GM19035 (cell line): Measurements from ENCODE around the gene COPG1.

ENCODE experiments used
- ATAC-seq: cut with Tn5 transposase; IDR thresholded peaks from one replicate; pipeline ENCODE4 v1.9.1; 2021; ENCODE audit not compliant: unreplicated experiment

The COPG1 gene

DNA sequence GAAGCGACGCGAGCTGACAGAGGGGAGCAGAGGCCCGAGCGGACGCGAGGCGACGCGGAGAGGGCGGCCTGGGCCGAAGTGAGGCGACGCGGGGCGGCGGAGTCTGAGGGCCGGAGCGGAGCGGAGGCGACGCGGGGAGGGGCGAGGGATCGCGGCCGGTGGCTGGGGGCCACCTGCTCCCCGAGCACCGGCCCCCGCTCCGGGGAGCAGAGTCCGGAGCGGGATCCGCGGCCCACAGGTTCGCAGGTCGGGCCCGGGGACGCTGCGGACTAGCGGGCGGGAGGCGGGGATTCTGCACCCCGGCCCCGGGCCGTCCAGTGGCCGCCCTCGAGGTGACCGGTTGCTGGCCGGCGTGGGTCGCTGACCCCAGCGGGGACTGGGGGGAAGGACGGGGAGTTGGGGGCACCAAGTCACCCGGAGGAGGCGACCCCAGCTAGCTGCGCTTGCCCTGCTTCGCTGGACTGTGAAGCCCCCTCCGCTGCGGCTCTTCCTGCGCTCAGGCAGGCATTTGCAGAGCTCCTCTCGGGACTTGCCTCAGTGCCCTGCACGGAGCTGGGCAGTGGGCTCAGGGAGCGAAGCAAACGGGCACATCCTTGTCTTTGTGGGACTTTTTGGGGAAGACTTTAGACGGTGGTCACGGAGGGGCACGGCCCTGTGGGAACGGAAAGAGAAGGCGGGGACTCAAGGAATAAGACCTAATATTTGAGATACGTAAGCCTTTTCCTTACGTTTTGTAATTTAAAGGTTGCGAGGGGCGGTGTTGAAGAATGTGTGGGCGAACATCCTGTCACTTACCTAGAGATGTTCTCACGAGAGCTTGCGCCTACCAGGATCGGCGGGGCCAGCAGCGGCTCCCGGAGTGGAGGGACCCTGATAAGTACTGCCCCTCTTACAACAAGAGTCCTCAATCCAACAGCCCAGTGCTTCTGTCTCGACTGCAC, 29.8 kb downstream of the COPG1 start:
- peak; percentile 1 for ATAC-seq

DNA sequence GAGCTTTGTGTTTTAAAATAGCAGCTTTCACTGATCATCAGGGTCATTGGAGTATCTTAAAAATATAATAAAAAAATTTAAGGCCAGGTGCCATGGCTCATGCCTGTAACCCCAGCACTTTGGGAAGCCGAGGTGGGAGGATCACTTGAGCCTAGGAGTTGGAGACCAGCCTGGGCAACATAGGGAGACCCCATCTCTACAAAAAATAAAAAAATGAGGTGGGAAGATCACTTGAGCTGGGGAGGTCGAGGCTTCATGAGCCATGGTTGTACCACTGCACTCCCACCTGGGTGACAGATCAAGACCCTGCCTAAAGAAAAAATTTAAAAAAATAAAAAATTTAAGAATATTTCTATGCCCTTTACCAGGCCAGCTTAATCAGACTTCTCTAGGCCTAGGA, 30.8 kb downstream of the COPG1 start:
- no peak for ATAC-seq

DNA sequence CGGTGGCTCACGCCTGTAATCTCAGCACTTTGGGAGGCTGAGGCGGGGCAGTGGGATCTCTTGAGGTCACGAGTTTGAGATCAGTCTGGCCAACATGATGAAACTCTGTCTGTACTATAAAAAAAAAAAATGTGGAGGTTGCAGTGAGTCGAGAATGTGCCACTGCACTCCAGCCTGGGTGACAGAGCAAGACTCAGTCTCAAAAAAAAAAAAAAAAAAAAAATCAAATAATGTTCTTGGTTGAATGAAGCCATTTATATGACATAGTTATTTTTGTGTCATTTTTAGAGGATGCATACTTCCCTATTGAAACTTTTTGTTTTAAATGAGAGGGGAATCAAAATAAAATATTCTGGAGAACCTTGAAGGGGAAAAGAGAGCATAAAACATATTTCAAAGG, 32.3 kb downstream of the COPG1 start:
- ATAC-seq = no peak

DNA sequence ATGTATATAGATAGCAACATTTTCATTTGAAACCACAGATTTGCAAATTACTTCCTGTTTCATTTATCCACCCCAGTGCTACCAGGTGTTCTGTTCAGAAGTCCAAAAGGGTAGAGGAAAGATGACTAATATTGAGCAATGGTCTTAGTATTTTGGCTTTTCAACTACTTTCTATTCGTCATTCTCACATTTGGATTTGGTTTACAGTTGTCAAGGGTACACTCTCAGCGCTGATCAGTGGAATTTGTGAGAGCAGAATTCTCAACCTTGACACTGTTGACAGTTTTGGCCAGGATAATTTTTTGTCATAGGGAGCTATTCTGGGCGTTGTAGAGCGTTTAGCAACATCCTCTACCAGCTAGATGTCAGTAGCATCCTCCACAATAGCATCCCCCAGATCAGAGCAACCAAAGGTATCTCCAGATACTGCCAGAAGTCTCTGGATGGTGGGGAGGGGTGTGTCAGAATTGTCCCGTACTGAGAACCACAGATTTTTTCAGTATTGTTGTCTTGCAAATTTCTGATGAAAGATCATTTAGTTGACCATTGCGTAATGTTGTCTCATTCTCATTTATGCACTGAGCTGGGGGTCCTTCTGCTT, 33.4 kb downstream of the COPG1 start:
- peak; percentile 66 for ATAC-seq

DNA sequence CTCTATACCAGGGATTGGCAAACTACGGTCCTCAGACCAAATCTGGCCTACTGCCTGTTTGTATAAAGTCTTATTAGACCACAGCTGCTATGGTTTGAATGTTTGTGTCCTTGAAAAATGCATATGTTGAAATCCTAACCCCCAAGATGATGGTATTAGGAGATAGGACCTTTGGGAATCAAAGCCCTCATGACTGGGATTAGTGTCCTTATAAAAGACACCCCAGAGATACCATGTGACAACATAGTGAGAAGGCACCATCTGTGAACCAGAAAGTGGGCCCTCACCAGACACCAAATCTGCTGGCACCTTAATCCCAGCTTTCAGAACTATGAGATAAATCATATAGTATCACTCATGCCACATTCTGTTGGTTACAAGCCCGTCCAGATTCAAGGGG, 36.7 kb downstream of the COPG1 start:
- ATAC-seq = no peak

DNA sequence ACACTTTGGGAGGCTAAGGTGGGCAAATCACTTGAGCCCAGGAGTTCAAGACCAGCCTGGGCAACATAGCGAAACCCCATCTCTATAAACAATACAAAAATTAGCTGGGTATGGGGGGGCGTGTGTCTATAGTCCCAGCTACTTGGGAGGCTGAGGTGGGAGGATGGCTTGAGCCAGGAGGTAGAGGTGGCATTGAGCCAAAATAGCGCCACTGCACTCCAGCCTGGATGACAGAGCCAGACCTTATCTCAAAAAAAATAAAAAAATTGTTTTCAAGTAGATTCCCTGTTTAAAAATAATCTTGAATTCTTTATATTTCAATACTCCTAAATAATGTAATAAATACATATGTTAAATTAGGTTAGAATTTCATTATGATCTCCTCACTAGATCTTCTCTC, 39.0 kb downstream of the COPG1 start:
- ATAC-seq = no peak

DNA sequence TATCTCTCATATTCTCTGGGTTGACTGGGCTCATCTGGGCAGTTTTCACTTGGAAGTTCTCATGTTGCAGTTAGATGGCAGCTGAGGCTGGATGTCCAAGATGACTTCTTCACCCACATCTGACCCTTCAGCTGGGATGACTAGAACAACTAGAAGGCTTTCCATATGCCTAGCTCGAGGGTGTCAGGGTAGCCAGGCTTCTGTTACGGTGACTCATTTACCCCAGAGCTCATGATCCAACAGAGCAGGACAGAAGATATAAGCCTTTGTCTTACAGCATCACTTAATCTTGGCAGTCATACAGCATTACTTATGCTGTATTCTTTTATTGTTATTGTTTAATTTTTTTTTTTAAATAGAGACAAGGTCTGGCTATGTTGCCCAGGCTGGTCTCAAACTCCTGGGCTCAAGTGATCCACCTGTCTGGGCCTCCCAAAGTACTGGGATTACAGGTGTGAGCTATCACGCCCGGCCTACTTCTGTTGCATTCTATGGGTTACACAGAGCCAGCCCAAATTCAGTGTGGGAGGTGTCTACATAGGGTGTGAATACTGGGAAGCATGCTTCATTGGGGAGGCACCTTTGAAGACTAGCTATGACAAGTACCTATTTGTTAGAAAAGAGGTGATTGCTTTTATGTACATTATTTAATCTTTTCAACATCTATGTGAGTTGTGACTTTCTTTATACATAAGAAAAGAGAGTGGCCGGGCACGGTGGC, 40.0 kb downstream of the COPG1 start:
- no peak for ATAC-seq

DNA sequence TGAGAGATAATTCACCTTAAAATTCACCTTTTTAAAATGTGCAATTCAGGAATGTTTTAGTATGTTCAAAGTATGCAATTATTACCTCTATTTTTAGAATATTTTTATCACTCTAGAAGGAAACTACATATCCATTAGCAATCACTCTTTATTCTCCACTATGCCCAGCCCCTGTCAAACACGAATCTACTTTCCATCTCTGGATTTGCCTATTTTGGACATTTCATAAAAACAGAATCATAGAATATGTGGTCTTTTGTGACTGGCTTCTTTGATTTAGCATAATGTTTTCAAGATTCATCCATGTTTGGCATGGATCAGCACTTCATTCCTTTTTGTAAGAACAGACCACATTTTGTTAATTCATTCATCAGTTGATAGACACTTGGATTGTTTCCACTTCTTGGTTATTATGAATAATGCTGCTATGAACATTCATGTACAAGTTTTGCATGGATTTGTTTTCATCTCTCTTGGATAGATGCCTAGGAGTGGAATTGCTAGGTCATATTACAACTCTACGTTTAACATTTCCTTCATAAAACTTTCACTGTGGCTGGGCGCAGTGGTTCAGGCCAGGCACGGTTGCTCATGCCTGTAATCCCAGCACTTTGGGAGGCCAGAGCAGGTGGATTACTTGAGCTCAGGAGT, 42.0 kb downstream of the COPG1 start:
- no peak for ATAC-seq

DNA sequence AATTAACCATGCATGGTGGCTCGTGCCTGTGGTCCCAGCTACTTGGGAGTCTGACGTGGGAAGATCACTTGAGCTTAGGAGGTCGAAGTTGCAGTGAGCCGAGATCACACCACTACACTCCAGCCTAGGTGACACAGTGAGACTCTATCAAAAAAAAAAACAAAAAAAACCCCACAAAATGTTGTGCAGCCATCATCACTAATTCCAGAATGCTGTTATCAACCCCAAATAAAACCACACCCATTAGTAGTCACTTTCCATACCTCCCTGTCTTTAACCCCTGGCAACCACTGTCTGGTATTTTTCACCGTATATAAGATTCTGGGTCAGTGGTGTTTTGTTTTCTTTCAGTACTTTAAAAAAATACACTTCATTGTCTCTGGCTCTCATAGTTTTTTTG, 45.9 kb downstream of the COPG1 start:
- ATAC-seq = no peak

DNA sequence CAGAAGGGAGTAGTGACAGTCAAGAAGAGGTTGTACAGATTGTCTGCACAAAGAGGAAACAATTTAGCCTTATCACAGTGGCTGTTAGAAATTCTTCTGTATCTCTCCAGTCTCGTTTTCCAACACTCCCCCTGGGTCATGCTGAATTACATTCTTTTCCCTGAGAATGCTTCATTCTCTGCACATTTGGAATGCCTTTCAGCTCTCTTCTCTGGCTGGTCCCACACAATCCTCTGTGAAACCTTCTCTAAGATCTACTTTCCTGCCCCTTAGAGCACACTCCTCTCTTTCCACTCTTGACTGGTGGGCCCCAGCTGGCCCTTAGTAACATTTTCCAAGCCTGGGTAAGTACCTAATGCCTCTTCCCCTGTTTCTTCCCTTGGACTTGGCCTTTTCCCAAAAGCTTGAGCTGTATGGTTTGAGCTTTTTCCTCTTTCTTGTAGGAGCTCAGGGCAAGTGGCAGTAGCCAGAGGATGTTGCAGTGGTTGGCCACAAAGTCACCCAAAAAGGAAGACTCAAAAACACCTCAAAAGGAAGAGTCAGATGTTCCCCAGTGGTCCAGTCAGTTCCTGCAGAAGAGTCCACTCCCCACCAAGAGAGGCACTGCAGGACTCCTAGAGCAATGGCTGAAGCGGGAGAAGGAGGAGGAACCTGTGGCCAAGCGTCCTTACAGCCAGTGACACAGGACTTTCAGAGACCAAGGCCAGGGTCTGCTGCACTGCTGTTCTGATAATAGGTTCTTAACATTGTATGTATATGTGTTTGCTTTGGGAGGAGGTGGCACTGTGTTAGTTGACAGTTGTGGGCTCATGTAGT, 54.9 kb downstream of the COPG1 start:
- ATAC-seq = no peak

DNA sequence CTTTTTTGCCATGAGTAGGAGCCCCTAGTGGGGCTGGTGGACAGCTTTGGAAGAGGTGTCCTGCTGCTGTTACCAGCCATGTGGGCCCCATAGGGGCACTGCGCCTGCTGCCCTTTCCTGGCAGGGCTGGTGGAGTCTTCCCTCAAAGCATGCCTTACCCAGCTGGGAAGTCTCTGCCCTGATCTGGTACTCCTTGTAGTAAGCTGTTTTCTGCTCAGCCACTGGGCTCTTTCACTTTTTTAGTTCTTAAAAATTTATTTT, 55.5 kb downstream of the COPG1 start:
- no peak for ATAC-seq

DNA sequence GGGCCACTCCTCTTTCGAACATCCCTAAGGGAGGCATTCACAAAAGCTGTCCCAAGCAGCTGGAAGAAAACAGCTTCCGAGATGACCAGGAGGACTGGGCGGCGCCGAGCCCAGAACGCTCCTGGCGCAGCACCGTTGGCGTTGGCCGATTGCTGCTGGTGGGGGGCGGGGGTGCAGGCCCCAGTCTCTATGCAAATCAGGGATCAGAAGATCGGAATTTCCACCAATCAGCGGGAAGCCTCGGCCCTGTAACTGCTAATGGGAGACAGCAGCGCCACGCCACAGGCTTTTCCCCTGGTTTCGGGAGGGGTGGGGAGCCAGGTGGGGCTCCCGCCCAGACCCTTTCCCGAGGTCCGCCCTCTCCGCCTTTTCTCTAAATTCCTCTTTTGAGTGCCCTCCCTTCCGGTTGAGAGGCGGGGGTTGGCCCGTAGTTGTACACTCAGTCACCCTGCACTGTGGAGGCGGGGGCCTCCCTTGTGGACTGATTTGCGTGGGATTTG, 56.2 kb downstream of the COPG1 start:
- no peak for ATAC-seq

DNA sequence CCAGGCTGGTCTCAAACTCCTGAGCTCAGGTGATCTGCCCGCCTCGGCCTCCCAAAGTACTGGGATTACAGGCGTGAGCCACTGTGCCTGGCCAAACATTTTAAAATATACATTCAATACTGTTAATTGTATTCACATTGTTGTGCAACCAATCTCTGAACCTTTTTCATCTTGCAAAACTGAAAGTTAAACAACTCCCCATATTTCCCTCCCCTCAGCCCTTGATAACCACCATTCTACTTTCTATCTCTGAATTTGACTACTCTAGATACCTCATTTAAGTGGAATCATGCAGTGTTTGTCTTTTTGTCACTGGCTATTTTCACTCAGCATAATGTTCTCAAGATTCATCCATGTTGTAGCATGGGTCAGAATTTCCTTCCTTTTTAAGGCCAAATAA, 59.2 kb downstream of the COPG1 start:
- no peak for ATAC-seq

DNA sequence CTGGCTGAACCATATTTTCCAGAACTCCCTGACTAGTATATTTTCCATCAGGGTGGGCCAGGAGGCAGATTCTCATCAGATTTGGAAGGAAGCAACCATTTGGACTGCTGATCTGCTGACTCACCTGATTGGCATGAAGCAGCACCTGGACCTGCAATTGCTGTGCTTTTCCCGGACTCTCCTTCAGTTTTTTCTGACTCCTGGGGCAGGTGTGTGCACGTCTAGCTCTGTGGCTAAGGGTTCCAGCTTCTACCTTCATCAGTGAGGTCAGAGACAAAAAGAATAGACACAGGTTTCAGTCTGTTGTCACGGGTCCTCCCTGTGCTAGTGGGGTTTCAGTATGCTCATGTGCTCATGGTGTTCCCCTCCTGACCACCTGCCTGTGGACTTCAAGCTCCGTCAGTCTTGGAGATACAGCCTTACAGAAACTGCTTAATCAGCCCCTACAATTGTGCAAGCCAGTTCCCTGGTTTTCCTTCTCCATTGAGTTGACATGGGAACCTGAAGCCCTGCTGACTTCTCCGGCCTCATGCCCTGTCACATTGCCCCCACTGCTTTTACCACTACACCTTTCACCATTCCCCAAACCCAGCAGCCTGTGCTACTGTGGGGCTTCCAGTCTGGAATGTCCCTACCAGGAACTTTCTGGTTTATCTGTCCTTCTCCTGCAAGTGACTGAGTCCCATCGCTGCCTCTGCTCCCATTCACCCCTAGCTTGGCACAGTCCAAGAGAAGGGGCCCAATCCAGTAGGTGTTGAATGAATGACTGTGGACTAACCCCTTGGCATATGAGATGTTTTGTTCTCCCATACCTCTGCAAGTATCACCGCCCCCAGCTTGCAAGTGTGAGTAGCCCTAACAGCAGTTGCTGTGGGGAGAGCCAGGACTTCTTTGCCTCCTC, 61.0 kb downstream of the COPG1 start:
- ATAC-seq = no peak

DNA sequence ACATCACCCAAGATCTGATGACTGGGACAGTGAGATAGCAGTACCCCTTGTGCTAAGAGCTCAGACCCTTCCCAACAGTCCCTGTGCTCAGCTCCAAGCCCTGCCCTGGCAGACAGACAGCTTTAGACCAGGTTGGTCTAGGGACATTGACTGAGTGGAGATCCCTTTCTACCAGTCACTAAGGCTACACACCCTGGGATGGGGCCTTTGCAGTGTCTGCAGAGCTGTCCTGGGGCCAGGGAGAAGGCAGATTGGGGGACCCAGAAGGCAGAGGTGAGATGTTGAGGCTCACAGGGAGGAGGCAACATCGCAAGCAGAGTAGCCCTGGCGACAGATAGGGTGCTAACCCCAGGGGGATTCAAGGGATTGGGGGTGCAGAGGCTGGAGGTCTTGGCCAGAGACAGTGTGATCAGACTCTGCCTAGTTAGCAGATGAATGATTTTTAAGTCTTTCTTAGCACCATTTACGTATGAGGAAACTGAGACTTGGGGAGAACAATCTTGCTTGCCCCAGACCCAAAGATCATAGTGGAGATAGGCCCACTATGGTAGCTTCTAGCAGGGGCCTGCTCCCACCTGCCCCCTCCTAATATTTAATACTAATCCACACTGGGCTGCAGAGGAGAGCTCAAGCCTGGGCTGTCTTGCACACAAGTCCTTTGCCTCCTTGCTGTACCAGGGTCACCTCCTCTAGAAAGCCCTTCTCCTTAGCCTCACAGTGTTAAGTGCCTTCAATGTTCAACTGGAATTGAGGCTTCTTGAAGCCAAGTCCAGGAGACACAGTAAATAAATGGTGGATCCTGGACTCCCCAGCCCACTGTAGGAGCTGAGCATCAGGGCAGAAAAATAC, 61.9 kb downstream of the COPG1 start:
- no peak for ATAC-seq

DNA sequence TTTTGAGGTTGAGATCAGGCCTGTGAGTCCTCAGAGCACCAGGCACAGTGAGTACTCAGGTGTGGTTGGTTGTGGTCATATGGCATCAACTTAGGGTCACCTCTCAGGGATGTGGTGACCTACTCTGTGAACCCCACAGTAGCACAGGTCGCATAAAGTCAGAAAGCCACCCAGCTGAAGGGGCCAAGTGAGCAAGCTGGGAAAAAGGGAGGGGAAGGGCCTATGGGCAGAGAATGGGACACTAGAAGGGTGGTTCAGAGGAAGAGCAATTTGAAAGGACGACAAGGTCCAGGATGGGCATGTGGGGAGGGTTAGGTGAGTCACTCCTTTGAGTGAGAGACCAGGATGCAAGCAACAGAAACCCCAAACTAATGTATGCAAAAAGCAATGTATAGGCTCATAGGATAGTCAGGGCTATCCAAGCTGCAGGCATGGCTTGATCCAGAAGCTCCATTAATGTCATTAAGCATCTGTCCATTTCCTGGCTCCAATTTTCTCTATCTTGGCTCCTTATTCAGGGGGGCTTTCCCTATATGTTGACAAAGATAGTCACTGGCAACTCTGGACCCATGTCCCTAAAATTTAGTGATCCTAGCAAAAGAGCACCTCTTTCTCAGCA, 62.7 kb downstream of the COPG1 start:
- no peak for ATAC-seq

DNA sequence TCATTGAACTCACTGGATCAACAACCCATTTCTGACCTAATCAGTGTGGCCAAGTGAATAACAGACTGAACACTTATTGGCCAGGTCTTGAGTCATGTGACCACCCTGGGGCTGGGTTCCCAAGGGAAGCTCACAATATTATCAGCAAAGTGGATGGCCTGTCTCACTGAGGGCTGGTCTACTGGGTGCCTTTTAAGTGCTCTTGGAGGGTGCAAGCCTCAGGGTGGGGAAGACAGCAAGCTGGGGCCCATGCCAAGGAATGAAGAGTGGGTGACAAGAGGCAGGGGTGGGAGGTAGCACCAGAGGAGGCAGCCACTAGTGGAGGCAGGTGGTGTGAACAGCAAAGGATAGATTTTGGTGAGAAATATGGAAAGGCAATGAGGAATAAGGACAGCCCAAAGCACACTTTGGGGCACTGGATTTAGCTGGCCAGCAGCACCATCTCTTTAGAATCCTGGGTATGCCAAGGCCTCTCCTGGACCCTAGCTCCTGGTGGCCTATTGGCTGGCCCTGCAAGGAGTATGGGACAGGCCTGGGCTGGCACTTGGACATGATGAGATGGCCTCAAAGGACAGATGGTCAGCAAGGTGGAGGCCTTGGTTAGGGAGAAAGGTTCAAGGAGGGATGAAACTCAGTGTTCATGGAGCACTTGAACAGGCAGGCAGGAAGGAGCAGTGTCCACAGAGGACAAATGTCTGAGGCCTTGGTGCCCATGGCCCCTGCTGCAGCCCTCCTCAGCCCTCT, 63.4 kb downstream of the COPG1 start:
- no peak for ATAC-seq

DNA sequence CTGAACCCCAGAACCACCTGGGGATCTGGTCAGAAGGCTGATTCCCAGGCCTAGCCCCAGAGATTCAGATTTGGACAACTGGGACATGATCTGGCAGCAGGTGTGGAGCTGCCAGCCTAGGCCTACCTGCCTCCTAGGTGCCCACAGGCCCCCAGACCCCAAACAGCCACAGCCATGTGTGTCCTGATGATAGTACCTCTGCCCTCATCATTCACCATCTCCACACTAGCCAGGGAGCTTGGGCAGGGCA, 63.9 kb downstream of the COPG1 start:
- no peak for ATAC-seq
